Suppressor macrophage (primary cell): ENCODE measurements around the gene ADORA1.

Experiments used
- DNase-seq, 4 experiments: peaks; one replicate each; pipeline ENCODE4 v3.0.0-alpha.2; 2020 to 2022

Gene ADORA1

GRCh38 chr1:203122159-203122558 is 5.4 kb upstream of the ADORA1 start:
- no peak for DNase-seq

DNA sequence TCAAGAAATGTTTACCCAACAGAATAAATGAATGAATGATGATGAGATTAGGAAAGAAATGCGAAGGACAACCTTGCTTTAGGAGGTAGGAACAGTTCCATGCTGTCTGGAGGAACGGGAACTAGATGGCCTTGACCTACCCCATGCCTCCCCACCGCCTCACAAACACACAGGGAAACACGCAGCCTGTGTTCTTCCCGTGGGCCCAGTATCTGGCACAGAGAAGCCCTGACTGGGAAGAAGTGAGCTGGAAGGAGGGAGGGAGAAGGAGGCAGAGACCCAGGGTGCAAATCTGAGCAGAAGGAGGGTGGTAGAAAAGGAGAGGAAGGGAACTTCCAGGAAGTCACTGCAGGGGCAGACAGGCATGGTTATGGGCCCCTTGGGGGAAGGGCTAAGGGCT is 3.5 kb upstream of the ADORA1 start:
- no peak for DNase-seq

DNA sequence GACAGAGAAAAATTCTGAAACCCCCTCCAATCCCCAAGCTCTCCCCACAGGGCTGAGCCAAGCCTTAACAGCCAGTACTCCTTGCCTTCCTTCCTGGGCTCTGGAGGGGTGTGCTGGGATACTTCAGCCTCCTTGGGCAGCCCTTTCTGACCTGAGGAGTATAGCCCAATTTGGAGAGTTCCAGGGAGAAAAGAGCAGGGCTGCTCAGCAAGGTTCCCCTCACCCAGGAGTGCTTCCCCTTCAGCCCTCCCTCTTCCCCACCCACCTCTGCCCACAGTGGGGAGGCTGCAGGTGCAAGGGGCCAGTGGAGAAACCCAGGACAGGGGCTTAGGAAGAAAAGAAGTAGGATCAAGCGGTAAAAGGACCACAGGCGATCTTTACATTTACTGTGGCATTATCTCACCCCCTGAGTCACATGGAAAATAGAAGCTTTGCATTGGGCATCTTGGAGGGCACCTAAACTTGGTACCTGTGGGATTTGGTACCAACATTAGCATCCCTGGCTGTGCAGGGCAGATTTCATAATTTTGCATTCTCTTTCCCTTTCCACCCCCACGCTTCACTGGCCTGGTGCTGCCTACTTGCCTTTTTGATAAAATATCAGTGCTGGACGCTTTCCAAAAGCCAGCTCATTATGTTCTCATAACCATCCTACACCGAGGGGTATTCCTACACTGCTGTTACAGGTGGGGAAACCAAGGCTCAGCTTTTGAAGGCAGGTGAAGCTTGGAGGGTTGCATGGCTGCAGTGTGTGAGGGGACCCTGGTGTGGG is 2.8 kb upstream of the ADORA1 start:
- DNase-seq, result no peak

DNA sequence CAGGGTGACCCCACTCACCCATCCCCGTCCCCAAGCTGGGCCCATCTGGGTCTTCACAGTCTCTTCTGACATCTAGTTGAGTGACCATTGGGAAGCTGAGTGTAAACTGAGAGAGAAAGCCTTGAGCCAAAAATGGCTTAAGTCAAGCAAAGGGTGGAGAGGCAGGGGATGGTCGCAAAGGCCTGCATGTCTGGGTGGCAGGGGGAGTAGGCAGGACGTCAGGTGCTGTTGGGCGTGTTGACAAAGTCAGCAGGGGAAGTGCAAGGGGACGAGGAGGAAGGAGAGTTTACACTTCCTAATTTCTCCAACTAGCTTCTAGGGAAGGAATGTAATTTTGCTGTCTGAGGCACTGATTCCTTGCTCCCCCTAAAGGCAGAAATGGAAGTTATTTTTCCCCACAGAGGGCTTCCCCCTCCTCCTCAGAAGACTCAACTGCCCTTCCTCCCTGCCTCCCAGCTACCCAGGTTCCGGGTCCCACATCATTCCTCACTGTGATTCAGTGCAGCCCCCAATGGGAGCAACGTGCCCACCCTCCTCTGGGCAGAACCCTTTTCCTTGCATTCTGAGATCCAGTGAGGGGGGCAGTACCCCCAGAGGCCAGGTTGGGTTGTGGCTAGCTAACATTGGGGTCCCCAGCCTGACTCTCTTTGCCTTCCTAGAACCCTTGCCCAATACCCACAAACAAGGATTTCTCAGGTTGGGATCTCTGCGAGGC is 1.2 kb upstream of the ADORA1 start:
- peak; percentile 49 to 86 (median 78) for DNase-seq

DNA sequence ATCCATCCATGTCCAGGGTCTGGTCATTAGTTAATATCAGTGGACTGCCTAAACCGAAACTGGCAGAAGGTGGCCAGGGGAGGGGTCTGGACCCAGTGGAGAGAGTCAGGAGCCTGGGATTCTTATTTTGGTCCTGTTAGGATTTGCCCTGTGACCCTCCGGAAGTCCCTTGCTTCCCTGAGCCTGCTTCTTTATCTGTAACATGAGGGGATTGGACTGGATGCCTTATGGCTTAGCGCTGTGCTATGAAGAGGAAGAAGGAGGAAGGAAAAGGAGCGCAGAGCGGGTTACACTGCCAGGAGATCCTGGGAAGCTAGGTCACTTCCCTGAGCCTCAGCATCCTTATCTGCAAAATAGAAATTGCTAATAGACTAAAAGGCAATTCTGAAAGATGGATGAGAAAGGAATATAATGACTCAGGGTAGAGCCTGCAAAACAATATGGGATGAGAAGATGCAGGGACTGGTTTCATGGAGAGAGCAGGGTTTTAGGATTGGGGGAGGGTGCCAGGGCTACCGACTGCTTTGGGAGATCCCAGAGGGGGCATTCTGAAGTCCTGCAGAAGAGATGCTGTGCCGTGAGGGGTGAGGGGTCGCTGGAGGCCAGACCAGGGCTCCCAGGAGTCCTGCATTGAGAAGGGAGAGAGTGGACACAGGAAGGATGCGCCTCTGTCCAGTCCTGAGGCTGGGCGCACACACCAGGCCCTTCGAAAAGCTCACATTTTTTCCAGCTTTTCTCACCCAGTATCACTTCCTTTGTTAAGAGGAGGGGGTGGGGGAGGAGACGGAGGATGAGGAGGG is 460 bp upstream of the ADORA1 start:
- DNase-seq, result no peak

- no peak for DNase-seq
These were observed 847 bp downstream of the ADORA1 start for GRCh38 chr1:203128431-203128715.

GRCh38 chr1:203128716-203129500 is 1.4 kb downstream of the ADORA1 start:
- no peak for DNase-seq

DNA sequence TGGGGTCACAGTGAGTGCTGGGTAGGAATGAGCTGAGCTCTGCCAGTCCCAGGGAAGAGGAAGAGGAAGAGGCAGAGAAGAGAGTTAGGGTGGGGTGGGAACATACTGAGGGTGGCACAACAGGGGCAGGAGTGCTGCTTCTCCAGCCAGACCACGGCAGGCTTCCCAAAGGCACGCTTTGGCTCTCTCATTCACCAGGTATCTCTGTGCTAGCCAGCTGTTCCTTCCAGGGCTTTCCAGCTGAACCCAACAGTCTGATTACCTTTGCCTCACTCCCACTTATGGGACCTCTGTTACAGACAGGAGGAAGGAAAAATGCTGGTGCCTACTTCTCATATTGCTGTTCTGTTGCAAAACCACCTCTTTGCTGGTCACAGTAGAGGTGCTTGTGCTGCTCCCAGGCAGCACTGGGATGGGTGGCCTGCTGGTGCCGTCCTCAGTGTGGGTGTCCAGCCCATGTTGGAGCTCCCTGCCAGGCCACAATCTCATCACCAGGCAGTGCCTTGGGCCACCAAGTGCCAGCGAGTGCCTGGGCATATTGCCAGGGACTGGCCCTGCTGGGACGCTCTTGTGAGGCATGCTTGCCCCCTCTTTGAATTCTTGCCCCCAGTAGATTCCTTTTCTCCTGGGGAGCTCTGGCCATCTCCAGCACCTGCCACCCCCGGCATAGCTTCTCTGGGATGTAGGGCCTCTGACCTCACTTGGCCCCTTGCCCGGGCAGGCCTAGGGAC is 2.1 kb downstream of the ADORA1 start:
- DNase-seq, result peak in 3 of 4 experiments; percentile 42 to 62 (median 49)

DNA sequence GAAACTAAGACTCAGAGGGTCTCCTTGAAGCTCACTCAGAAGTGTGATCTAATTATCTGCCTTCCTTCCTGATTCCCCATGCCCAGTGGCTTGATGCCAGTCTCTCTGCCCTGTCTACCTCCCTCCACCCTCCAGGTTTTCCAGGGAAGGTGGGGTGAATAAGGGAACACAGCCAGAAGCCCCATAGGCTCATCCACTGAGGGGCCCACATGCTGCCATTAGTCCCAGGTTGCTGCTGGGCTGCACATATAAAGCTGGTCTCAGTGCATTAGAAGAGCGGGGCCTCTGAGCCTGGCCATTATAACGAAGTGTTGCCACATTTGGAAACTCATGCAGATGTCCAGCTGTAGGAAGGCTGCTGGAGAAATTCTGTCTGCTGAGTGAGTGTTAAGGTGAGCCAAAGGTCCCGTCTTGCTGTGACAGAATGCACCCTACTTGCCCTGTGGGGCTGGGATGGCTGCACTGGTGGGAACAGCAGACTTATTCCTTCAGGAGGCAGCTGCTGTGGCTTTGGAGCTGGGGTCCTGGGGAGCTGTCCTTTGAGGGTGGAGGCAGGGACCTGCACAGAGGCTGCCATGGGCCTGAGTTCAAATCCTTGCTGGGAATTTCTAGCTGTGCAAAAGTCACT is 2.9 kb downstream of the ADORA1 start:
- no peak for DNase-seq

- DNase-seq, result no peak
These were observed 4.1 kb downstream of the ADORA1 start for GRCh38 chr1:203131548-203132200.

DNA sequence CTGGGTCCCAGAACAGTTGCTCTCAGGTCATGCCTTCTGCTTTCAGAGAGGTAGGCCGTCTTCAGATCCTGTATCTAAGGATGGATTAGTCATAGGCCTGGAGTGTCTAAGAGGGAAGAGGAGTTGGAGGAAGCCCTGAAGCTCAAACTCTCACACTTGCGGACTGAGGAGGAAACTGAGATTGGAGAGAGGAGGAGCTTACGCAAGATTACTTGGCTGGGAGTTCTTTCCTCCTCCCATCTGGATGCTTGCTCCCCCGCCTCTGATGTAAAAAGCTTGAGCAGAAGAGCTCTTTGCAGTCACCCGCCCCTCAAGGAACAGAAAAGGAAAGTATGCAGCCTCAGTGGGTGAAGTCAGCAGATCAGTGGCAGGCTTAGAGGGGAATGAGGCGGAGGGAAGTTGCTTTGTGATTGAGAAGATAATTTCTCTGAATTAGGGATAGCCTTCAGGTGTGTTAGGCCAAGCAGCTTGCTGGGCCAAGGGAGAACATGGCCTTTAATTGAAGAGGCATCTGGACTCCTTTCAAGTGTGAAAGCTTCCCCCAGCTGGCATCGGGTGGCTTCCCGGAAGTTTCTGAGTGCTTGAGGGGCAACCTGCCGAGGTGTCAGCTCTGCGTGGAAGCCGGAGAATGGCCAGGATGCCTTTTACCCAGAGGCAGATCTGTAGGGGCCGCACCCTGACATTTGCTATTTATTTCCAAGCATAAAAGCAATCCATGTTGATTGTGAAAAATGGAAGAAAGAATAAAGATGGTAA is 6.6 kb downstream of the ADORA1 start:
- peak; percentile 81 to 93 (median 88) for DNase-seq

GRCh38 chr1:203135636-203136305 is 8.2 kb downstream of the ADORA1 start:
- DNase-seq, result peak; percentile 45 to 68 (median 63)

- no peak for DNase-seq
These were observed 9.0 kb downstream of the ADORA1 start for GRCh38 chr1:203136409-203137042.

GRCh38 chr1:203137324-203137723 is 9.8 kb downstream of the ADORA1 start:
- DNase-seq, result no peak

GRCh38 chr1:203138066-203138465 is 10.5 kb downstream of the ADORA1 start:
- no peak for DNase-seq

- DNase-seq, result no peak
These were observed 12.5 kb downstream of the ADORA1 start for GRCh38 chr1:203139976-203140475.

GRCh38 chr1:203140743-203141520 is 13.4 kb downstream of the ADORA1 start:
- peak; percentile 57 to 81 (median 73) for DNase-seq

DNA sequence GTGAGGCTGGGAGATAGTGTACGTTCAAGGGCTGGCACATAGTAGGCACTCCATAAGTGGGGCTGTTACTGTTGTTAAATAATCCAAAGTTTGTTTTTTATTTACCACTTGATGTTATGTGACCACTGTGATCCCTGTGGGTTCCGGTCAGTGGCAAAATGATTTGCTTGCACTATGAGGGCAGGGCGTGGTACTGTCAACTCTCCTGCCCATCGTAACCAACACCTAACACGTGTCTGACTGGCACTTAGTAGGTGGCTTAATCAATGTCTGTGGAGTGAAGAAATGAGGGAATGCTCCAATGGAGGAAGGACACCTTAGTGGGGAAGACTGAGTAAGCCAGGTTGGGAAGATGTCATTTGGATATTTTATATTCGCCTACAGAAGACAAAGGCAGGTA is 14.6 kb downstream of the ADORA1 start:
- no peak for DNase-seq
